ENCODE data around the gene REM1. TPM values are rescaled to one million over a fixed set of nuclear protein-coding genes. Genes with fewer than 3 reads are reported as not detected.

Gene REM1
- total and polyA plus RNA-seq, 7 donors, result 0.46 to 9.3 (median 3.8) TPM

- peak in 3 of 4 donors; percentile 21 to 53 (median 37) for TF ChIP-seq POLR2AphosphoS5 (IDR thresholded peaks at IDR 0.05)
- TF ChIP-seq EP300 (IDR thresholded peaks at IDR 0.05), result no peak
- peak overlapping the region in 2 of 4 donors; percentile 24 to 25 for H3K4me3 ChIP-seq
These were observed 10.6 kb downstream of the REM1 start for GRCh38 chr20:31485450-31486339.

GRCh38 chr20:31488115-31488514 is 13.0 kb downstream of the REM1 start:
- Histone ChIP-seq H3K4me1 (peaks cover 0 to 16% (median 8%) of the 10 kb centered on the region in 4 donors), H3K4me3 (no peak overlapping the region), H3K9me3 (no peaks in the 10 kb centered on the region), H3K27me3 (peaks cover 0 to 19% (median 5%) of the 10 kb centered on the region in 3 donors), H3K36me3 (no peaks in the 10 kb centered on the region), H3K27ac (peak overlapping the region; percentile 11 to 79 (median 49))
- intact Hi-C loops (cut with DNase I), result no loop called here
- peak; percentile 86 for DNase-seq
- 54 to 79% methylated on average over 2 of the region's 2 CpGs for WGBS, 2 donors
- TF ChIP-seq POLR2A (IDR thresholded peaks at IDR 0.05) (no peak), EP300 (IDR thresholded peaks at IDR 0.05) (no peak), POLR2AphosphoS5 (IDR thresholded peaks at IDR 0.05) (peak in 3 of 4 donors; percentile 11 to 43 (median 34)), CTCF (IDR thresholded peaks at IDR 0.05) (no peak)

More at GRCh38 chr20:31485450-31486339, 10.6 kb downstream of the REM1 start:
- Histone ChIP-seq H3K27me3 (peaks cover 0 to 19% (median 5%) of the 10 kb centered on the region in 3 donors), H3K9me3 (no peaks in the 10 kb centered on the region), H3K27ac (peak overlapping the region; percentile 63 to 79 (median 68)), H3K36me3 (no peaks in the 10 kb centered on the region), H3K4me1 (peaks cover 0 to 16% (median 8%) of the 10 kb centered on the region in 4 donors)
- intact Hi-C loops (cut with DNase I), result no loop called here
- DNase-seq, result peak; percentile 90
- 12 to 15% methylated on average over 31 of the region's 31 CpGs for WGBS, 2 donors

GRCh38 chr20:31489152-31489551 is 14.1 kb downstream of the REM1 start:
- WGBS, 2 donors, result 66 to 71% methylated on average over 3 of the region's 3 CpGs

GRCh38 chr20:31490752-31491151 is 15.7 kb downstream of the REM1 start:
- no peaks in the 10 kb centered on the region for H3K9me3 ChIP-seq
- H3K27me3 ChIP-seq, result peaks cover 0 to 10% (median 0%) of the 10 kb centered on the region in 3 donors
- TF ChIP-seq POLR2AphosphoS5 (IDR thresholded peaks at IDR 0.05), result no peak
- no peak for TF ChIP-seq EP300 (IDR thresholded peaks at IDR 0.05)
- TF ChIP-seq CTCF (IDR thresholded peaks at IDR 0.05), result no peak
- no peak for TF ChIP-seq POLR2A (IDR thresholded peaks at IDR 0.05)
- H3K4me3 ChIP-seq, result no peak overlapping the region
- no peaks in the 10 kb centered on the region for H3K36me3 ChIP-seq
- H3K4me1 ChIP-seq, result peaks cover 0 to 7% (median 3%) of the 10 kb centered on the region in 4 donors
- no peak overlapping the region for H3K27ac ChIP-seq
- 80 to 91% methylated on average over 3 of the region's 3 CpGs for whole genome bisulfite sequencing, 2 donors
- intact Hi-C loops (cut with DNase I), result no loop called here
- DNase-seq, result no peak

More at GRCh38 chr20:31489152-31489551, 14.1 kb downstream of the REM1 start:
- Histone ChIP-seq H3K36me3 (no peaks in the 10 kb centered on the region), H3K9me3 (no peaks in the 10 kb centered on the region), H3K4me1 (peaks cover 0 to 16% (median 8%) of the 10 kb centered on the region in 4 donors), H3K4me3 (no peak overlapping the region), H3K27me3 (peaks cover 0 to 15% (median 3%) of the 10 kb centered on the region in 3 donors), H3K27ac (peak overlapping the region in 2 of 4 donors; percentile 35 to 79)
- intact Hi-C loops (cut with DNase I), result no loop called here
- no peak for TF ChIP-seq EP300 (IDR thresholded peaks at IDR 0.05)
- TF ChIP-seq CTCF (IDR thresholded peaks at IDR 0.05), result no peak
- no peak for TF ChIP-seq POLR2AphosphoS5 (IDR thresholded peaks at IDR 0.05)
- TF ChIP-seq POLR2A (IDR thresholded peaks at IDR 0.05), result no peak
- DNase-seq, result no peak

GRCh38 chr20:31494131-31494530 is 19.0 kb downstream of the REM1 start:
- no peak overlapping the region for H3K27ac ChIP-seq
- H3K36me3 ChIP-seq, result no peaks in the 10 kb centered on the region
- intact Hi-C loops (cut with DNase I), result no loop called here
- H3K9me3 ChIP-seq, result no peaks in the 10 kb centered on the region
- no peak overlapping the region for H3K4me3 ChIP-seq
- TF ChIP-seq POLR2A (IDR thresholded peaks at IDR 0.05) (no peak), CTCF (IDR thresholded peaks at IDR 0.05) (no peak), POLR2AphosphoS5 (IDR thresholded peaks at IDR 0.05) (no peak), EP300 (IDR thresholded peaks at IDR 0.05) (no peak)
- no peak for DNase-seq
- peaks cover 0 to 17% (median 10%) of the 10 kb centered on the region in 4 donors for H3K4me1 ChIP-seq
- 39 to 62% methylated on average over 2 of the region's 2 CpGs for WGBS, 2 donors
- no peaks in the 10 kb centered on the region for H3K27me3 ChIP-seq
